IMR-90 (cell line): ENCODE measurements around the gene SEMA4B. TPM values are rescaled to one million over a fixed set of nuclear protein-coding genes. Genes with fewer than 3 reads are reported as not detected.

ENCODE experiments used
- ATAC-seq: fragments of 200-7000 bp; cut with Tn5 transposase; 2 replicates; pipeline ENCODE4 v1.9.1; 2020; ENCODE audit warnings: low read depth, mild to moderate bottlenecking, moderate library complexity
- BruUV-seq: library from RNA; stranded (reverse); fragments of 400-500 nt; replicated peaks from 2 replicates; lab custom pipeline; 2021; lab: Mats Ljungman, UMichigan
- CTCF ChIA-PET: fragments of 300-600 bp; formaldehyde crosslinking; extraction: SDS; loops from one replicate; lab custom pipeline; 2021; ENCODE audit warnings: antibody characterized with exemption; lab: Yijun Ruan, JAX
- POLR2A ChIA-PET: fragments of 300-600 bp; sonication (Branson Sonifier 250); formaldehyde crosslinking; loops from one replicate; lab custom pipeline; 2022; ENCODE audit warnings: antibody characterized with exemption; ENCODE audit not compliant: unreplicated experiment; lab: Charles Lee
- DNase-seq: peaks from one replicate; pipeline ENCODE4 v3.0.0; 2013
- H2AFZ ChIP-seq: replicated peaks from 2 replicates; pipeline ENCODE3; 2013; ENCODE audit warnings: low read length, mild to moderate bottlenecking; ENCODE audit not compliant: poor library complexity
- H2AK5ac ChIP-seq: 2 replicates; pipeline ENCODE4 v1.6.1; 2013; ENCODE audit warnings: low read depth, low read length, inconsistent platforms
- H2AK9ac ChIP-seq: replicated peaks from 2 replicates; pipeline ENCODE3; 2013; ENCODE audit warnings: mild to moderate bottlenecking, low read depth, low read length, moderate library complexity; ENCODE audit not compliant: poor library complexity
- H2BK120ac ChIP-seq: 2 replicates; pipeline ENCODE4 v1.6.1; 2013; ENCODE audit warnings: low read depth, low read length, inconsistent platforms
- H2BK15ac ChIP-seq: 3 replicates; pipeline ENCODE4 v1.6.1; 2013; ENCODE audit warnings: low read depth, low read length, inconsistent platforms
- H2BK20ac ChIP-seq: 2 replicates; pipeline ENCODE4 v1.6.1; 2013; ENCODE audit warnings: low read depth, mild to moderate bottlenecking, inconsistent platforms, low read length, moderate library complexity
- H2BK5ac ChIP-seq: 2 replicates; pipeline ENCODE4 v1.6.1; 2013; ENCODE audit warnings: mild to moderate bottlenecking, low read depth, low read length, inconsistent platforms; ENCODE audit not compliant: poor library complexity, severe bottlenecking
- H3K14ac ChIP-seq: replicated peaks from 2 replicates; pipeline ENCODE4 v1.6.1; 2013; ENCODE audit warnings: low read depth, low read length, inconsistent platforms
- H3K18ac ChIP-seq: 2 replicates; pipeline ENCODE4 v1.6.1; 2013; ENCODE audit warnings: low read depth, low read length, control low read depth
- H3K23ac ChIP-seq: 2 replicates; pipeline ENCODE4 v1.6.1; 2013; ENCODE audit warnings: low read depth, low read length, inconsistent platforms
- H3K27ac ChIP-seq: 2 replicates; pipeline ENCODE4 v1.5.1; 2013; ENCODE audit warnings: mild to moderate bottlenecking, control low read depth, low read length; ENCODE audit not compliant: insufficient read depth
- H3K27me3 ChIP-seq: 2 replicates; pipeline ENCODE4 v1.6.1; 2013; ENCODE audit warnings: low read length; ENCODE audit not compliant: control insufficient read depth, insufficient read depth
- H3K36me3 ChIP-seq: 2 replicates; pipeline ENCODE4 v1.6.1; 2013; ENCODE audit warnings: low read length, mixed read lengths; ENCODE audit not compliant: control insufficient read depth, insufficient read depth
- H3K4ac ChIP-seq: 2 replicates; pipeline ENCODE4 v1.6.1; 2013; ENCODE audit warnings: low read depth, low read length, inconsistent platforms
- H3K4me1 ChIP-seq: 2 replicates; pipeline ENCODE4 v1.6.1; 2013; ENCODE audit warnings: low read length, mixed read lengths; ENCODE audit not compliant: control insufficient read depth, insufficient read depth
- H3K4me2 ChIP-seq: 2 replicates; pipeline ENCODE4 v1.6.1; 2013; ENCODE audit warnings: low read depth, mild to moderate bottlenecking, control low read depth, low read length, moderate library complexity
- H3K4me3 ChIP-seq: 2 replicates; pipeline ENCODE4 v1.5.1; 2013; ENCODE audit warnings: low read depth, mild to moderate bottlenecking, control low read depth, low read length, moderate library complexity; ENCODE audit not compliant: insufficient read depth
- H3K56ac ChIP-seq: 2 replicates; pipeline ENCODE4 v1.6.1; 2013; ENCODE audit warnings: low read length, inconsistent platforms; ENCODE audit not compliant: insufficient read depth; ENCODE audit errors: extremely low read depth
- H3K79me1 ChIP-seq, 2 experiments: 2 replicates each; pipeline ENCODE4 v1.6.1; 2013; ENCODE audit warnings: low read length in 2 of 2, inconsistent platforms in 1 of 2, low read depth in 1 of 2
- H3K9ac ChIP-seq: 2 replicates; pipeline ENCODE4 v1.6.1; 2013; ENCODE audit warnings: low read depth, low read length, control low read depth
- H3K9me1 ChIP-seq: 2 replicates; pipeline ENCODE4 v1.6.1; 2013; ENCODE audit warnings: low read length, inconsistent platforms; ENCODE audit not compliant: insufficient read depth
- H3K9me3 ChIP-seq: 2 replicates; pipeline ENCODE4 v1.6.1; 2013; ENCODE audit warnings: low read length; ENCODE audit not compliant: control insufficient read depth, insufficient read depth
- H4K20me1 ChIP-seq: 2 replicates; pipeline ENCODE4 v1.6.1; 2013; ENCODE audit warnings: low read length, inconsistent platforms; ENCODE audit not compliant: insufficient read depth
- H4K5ac ChIP-seq: 2 replicates; pipeline ENCODE4 v1.6.1; 2013; ENCODE audit warnings: mild to moderate bottlenecking, low read depth, low read length, control low read depth
- H4K8ac ChIP-seq, 2 experiments: 2 replicates each; pipeline ENCODE4 v1.6.1; 2013; ENCODE audit warnings: low read depth in 2 of 2, low read length in 2 of 2, control low read depth in 1 of 2, inconsistent platforms in 1 of 2
- H4K91ac ChIP-seq: 2 replicates; pipeline ENCODE4 v1.6.1; 2013; ENCODE audit warnings: low read depth, low read length, inconsistent platforms; ENCODE audit not compliant: insufficient read depth
- BHLHE40 ChIP-seq: fragments of 150-350 bp; IDR thresholded peaks from 2 replicates; pipeline ENCODE4 v1.6.1; 2016; ENCODE audit warnings: mild to moderate bottlenecking, low read depth, low read length
- CEBPB ChIP-seq: IDR thresholded peaks from 2 replicates; pipeline ENCODE4 v1.6.1; 2012; ENCODE audit warnings: low read depth, low read length, improper control_type of control experiment
- CHD1 ChIP-seq: IDR thresholded peaks from 2 replicates; pipeline ENCODE4 v1.6.1; 2012; ENCODE audit warnings: low read depth, low read length, improper control_type of control experiment
- CTCF ChIP-seq: conservative IDR thresholded peaks from 2 replicates; pipeline ENCODE4 v1.5.1; 2012; ENCODE audit warnings: mild to moderate bottlenecking, low read depth, low read length, improper control_type of control experiment
- ELK1 ChIP-seq: fragments of 150-350 bp; IDR thresholded peaks from 2 replicates; pipeline ENCODE4 v1.6.1; 2016; ENCODE audit warnings: low read depth, mild to moderate bottlenecking, low read length, moderate library complexity, borderline replicate concordance
- FOS ChIP-seq: fragments of 150-350 bp; IDR thresholded peaks from 2 replicates; pipeline ENCODE4 v1.6.1; 2016; ENCODE audit warnings: low read depth, low read length
- MAFK ChIP-seq: IDR thresholded peaks from 2 replicates; pipeline ENCODE4 v1.6.1; 2012; ENCODE audit warnings: low read depth, low read length, improper control_type of control experiment
- MAZ ChIP-seq: IDR thresholded peaks from 2 replicates; pipeline ENCODE4 v1.6.1; 2012; ENCODE audit warnings: low read depth, mild to moderate bottlenecking, low read length, improper control_type of control experiment, moderate library complexity, borderline replicate concordance
- MXI1 ChIP-seq: IDR thresholded peaks from 2 replicates; pipeline ENCODE4 v1.6.1; 2012; ENCODE audit warnings: low read depth, mild to moderate bottlenecking, low read length, moderate library complexity, borderline replicate concordance
- NFE2L2 ChIP-seq: fragments of 150-350 bp; IDR thresholded peaks from 2 replicates; pipeline ENCODE4 v1.6.1; 2016; ENCODE audit warnings: low read depth, mild to moderate bottlenecking, low read length
- POLR2A ChIP-seq: IDR thresholded peaks from 2 replicates; pipeline ENCODE4 v1.6.1; 2012; ENCODE audit warnings: mild to moderate bottlenecking, low read depth, low read length
- RAD21 ChIP-seq: IDR thresholded peaks from 2 replicates; pipeline ENCODE4 v1.6.1; 2012; ENCODE audit warnings: low read length, improper control_type of control experiment
- RCOR1 ChIP-seq: IDR thresholded peaks from 2 replicates; pipeline ENCODE4 v1.6.1; 2012; ENCODE audit warnings: mild to moderate bottlenecking, low read length, improper control_type of control experiment; ENCODE audit not compliant: insufficient replicate concordance
- RFX5 ChIP-seq: IDR thresholded peaks from 2 replicates; pipeline ENCODE4 v1.8.0; 2012; ENCODE audit warnings: low read depth, mild to moderate bottlenecking, low read length, moderate library complexity
- SMC3 ChIP-seq: fragments of 150-350 bp; IDR thresholded peaks from 2 replicates; pipeline ENCODE4 v1.6.1; 2016; ENCODE audit warnings: low read depth, mild to moderate bottlenecking, antibody characterized with exemption, low read length, moderate library complexity
- USF2 ChIP-seq: fragments of 150-350 bp; IDR thresholded peaks from 2 replicates; pipeline ENCODE4 v1.6.1; 2017; ENCODE audit warnings: mild to moderate bottlenecking, antibody characterized with exemption, low read length, low read depth
- WGBS, 2 experiments: methylation state at CpG; one replicate each; pipeline versions ENCODE4 v1.1.5 to v1.1.7; 2013; ENCODE audit warnings: missing lambda C conversion rate in 2 of 2; ENCODE audit not compliant: insufficient read length in 1 of 2; ENCODE audit errors: extremely low coverage in 2 of 2; 5-methylcytosine and 5-hydroxymethylcytosine counted together
- dilution Hi-C: fragments of 300-500 bp; cut with HindIII; formaldehyde crosslinking; loops from one replicate; pipeline ENCODE4 v1.14.3; 2018; ENCODE audit warnings: low sequenced_read_pairs; ENCODE audit not compliant: unreplicated experiment
- in situ Hi-C: fragments of 300-500 bp; cut with MboI; formaldehyde crosslinking; loops from 3 replicates; pipeline ENCODE4 v1.14.3; 2019; ENCODE audit warnings: low sequenced_read_pairs, inconsistent platforms, mixed read lengths
- intact Hi-C: fragments of 100-400 bp; cut with micrococcal nuclease; formaldehyde crosslinking; loops from 2 replicates; pipeline ENCODE4 v1.10.0; 2022
- polyA plus RNA-seq, 3 experiments: library from polyadenylated mRNA; depleted of rRNA; stranded (reverse); fragments of >200 nt; gene quantifications; 2 replicates each; pipeline ENCODE4 v1.2.3, GENCODE V29; 2012; ENCODE audit warnings: low replicate concordance in 1 of 3
- total RNA-seq: library from RNA; depleted of rRNA; stranded (reverse); fragments of >200 nt; gene quantifications from 2 replicates; pipeline ENCODE4 v1.2.3, GENCODE V29; 2012

The SEMA4B gene
- total and polyA plus RNA-seq, 2 of the 4 experiments (the other 2 are of a cell fraction), result 5.0 to 22.5 TPM

GRCh38 chr15:90264671-90265070 lies 63.5 kb downstream of the SEMA4B start:
- Histone ChIP-seq H2AK9ac (peak overlapping the region; percentile 96), H4K91ac (peak overlapping the region; percentile 97), H3K9me3 (no peaks in the 10 kb centered on the region), H3K27me3 (no peaks in the 10 kb centered on the region), H2BK20ac (0 out of 2 replicates have a peak overlapping the region, but pooled peaks have one; percentile 20), H3K79me1 (peaks cover 12 to 51% of the 10 kb centered on the region in 2 experiments), H4K5ac (peak overlapping the region; percentile 98), H3K27ac (peak overlapping the region; percentile 28; the same call in 1 of the 2 replicates), H4K20me1 (peaks cover 28% of the 10 kb centered on the region; the same call in 1 of the 2 replicates), H3K56ac (peak overlapping the region; percentile 99; the same call in 1 of the 2 replicates), H2AFZ (peak overlapping the region; percentile 97), H3K9ac (peak overlapping the region; percentile 98), H3K4me2 (peak overlapping the region; percentile 93), H3K4ac (peak overlapping the region; percentile 95), H3K4me3 (peak overlapping the region; percentile 90; the same call in 1 of the 2 replicates), H3K14ac (peak overlapping the region; percentile 96), H3K36me3 (peaks cover 4% of the 10 kb centered on the region), H3K4me1 (peaks cover 7% of the 10 kb centered on the region), H3K18ac (no peak overlapping the region), H3K23ac (peak overlapping the region; percentile 92), H4K8ac (peak overlapping the region; percentile 96 to 100), H2BK15ac (no peak overlapping the region), H2AK5ac (peak overlapping the region; percentile 76), H3K9me1 (peaks cover 10% of the 10 kb centered on the region), H2BK5ac (peak overlapping the region; percentile 91), H2BK120ac (no peak overlapping the region)
- CTCF ChIA-PET, result no interaction called here
- ATAC-seq, result no peak
- DNase-seq, result no peak
- POLR2A ChIA-PET, result no interaction called here
- WGBS, 2 experiments, result 83% methylated on average over 1 of the region's 4 CpGs; no CpG with 5 or more reads in 1 of the 2 experiments
- BruUV-seq, result no TSS peak
- TF ChIP-seq SMC3 (no peak), RCOR1 (no peak), FOS (no peak), BHLHE40 (no peak), ELK1 (no peak), CEBPB (no peak), RAD21 (no peak), RFX5 (no peak), CHD1 (no peak), MAFK (no peak), MAZ (no peak), POLR2A (no peak), CTCF (no peak), NFE2L2 (no peak), MXI1 (no peak), USF2 (no peak)
- intact Hi-C loops (no loop called here), dilution Hi-C loops (no loop called here), in situ Hi-C loops (no loop called here)
